NCI-H2081 treated with DMSO at 0.1 percent for 48 hours (cell line): Measurements from ENCODE around the gene DENND6A.
"Not testable (repeated sequence)": the region's sequence is repeated elsewhere in the genome, so short reads cannot be mapped to it uniquely, and the experiment has no call there.

Source experiments
- DNase-seq: peaks from one replicate; lab custom pipeline; 2025; lab: John Stamatoyannopoulos, UW

The DENND6A gene

GRCh38 chr3:57627976-57628375, 64.9 kb downstream of the DENND6A start:
- DNase-seq, result peak; percentile 40

- no peak for DNase-seq
Measured at GRCh38 chr3:57624801-57625200, 68.1 kb downstream of the DENND6A start.

- DNase-seq, result no peak
Measured at GRCh38 chr3:57622362-57622761, 70.5 kb downstream of the DENND6A start.

GRCh38 chr3:57617739-57618138, 75.1 kb downstream of the DENND6A start:
- DNase-seq, result no peak

GRCh38 chr3:57616233-57616632, 76.6 kb downstream of the DENND6A start:
- no peak for DNase-seq

- DNase-seq, result not testable (repeated sequence)
Measured at GRCh38 chr3:57611870-57612269, 81.0 kb downstream of the DENND6A start.

GRCh38 chr3:57605683-57606082, 87.2 kb downstream of the DENND6A start:
- DNase-seq, result no peak

GRCh38 chr3:57604971-57605370, 87.9 kb downstream of the DENND6A start:
- no peak for DNase-seq

GRCh38 chr3:57600195-57600594, 92.7 kb downstream of the DENND6A start:
- no peak for DNase-seq

- DNase-seq, result no peak
Measured at GRCh38 chr3:57598765-57599360, 94.0 kb downstream of the DENND6A start.

GRCh38 chr3:57597127-57597923, 95.6 kb downstream of the DENND6A start, which contains the start of gene ARF4:
Gene ARF4, minus strand, starts transcription at chr3:57597344. Its CDS starts 204 bp downstream, at chr3:57597140.
- DNase-seq, result peak; percentile 92

- DNase-seq, result no peak
Measured at GRCh38 chr3:57596495-57597126, 96.3 kb downstream of the DENND6A start.

GRCh38 chr3:57594576-57594975, 98.3 kb downstream of the DENND6A start:
- DNase-seq, result no peak

GRCh38 chr3:57594144-57594543, 98.7 kb downstream of the DENND6A start:
- no peak for DNase-seq

- DNase-seq, result no peak
Measured at GRCh38 chr3:57592306-57592705, 100.6 kb downstream of the DENND6A start.

- no peak for DNase-seq
Measured at GRCh38 chr3:57587905-57588304, 105.0 kb downstream of the DENND6A start.

GRCh38 chr3:57586778-57587177, 106.1 kb downstream of the DENND6A start:
- no peak for DNase-seq

GRCh38 chr3:57583544-57583943, 109.3 kb downstream of the DENND6A start:
- DNase-seq, result no peak

GRCh38 chr3:57582474-57583168, 110.3 kb downstream of the DENND6A start:
- no peak for DNase-seq

- no peak for DNase-seq
Measured at GRCh38 chr3:57577801-57578200, 115.1 kb downstream of the DENND6A start.

GRCh38 chr3:57575966-57576626, 116.8 kb downstream of the DENND6A start:
- no peak for DNase-seq
